ENCODE measurements around the gene MAP2K4. TPM values are rescaled to one million over a fixed set of nuclear protein-coding genes. Genes with fewer than 3 reads are reported as not detected.

The MAP2K4 gene
- total RNA-seq, 2 donors from 2014 or later = 16.7 to 38.7 TPM

GRCh38 chr17:12035673-12036072, 15.0 kb downstream of the MAP2K4 start:
- H3K4me1 ChIP-seq (ENCODE audit: control insufficient read depth in 1 of 2, low read depth in 2 of 2) = peaks cover 7 to 20% of the 10 kb centered on the region in 2 donors
- no peak overlapping the region for H3K27ac ChIP-seq
- TF ChIP-seq CTCF (IDR thresholded peaks at IDR 0.05) = no peak
- H3K4me3 ChIP-seq = no peak overlapping the region
- H3K36me3 ChIP-seq = peaks cover 5% of the 10 kb centered on the region
- DNase-seq (ENCODE audit: low spot score) = no peak
- no peak for ATAC-seq (ENCODE audit: insufficient number of reproducible peaks, low FRiP score, low read depth)
- no peaks in the 10 kb centered on the region for H3K9me3 ChIP-seq
- no peaks in the 10 kb centered on the region for H3K27me3 ChIP-seq (replicated peaks; ENCODE audit: insufficient read depth)

DNA sequence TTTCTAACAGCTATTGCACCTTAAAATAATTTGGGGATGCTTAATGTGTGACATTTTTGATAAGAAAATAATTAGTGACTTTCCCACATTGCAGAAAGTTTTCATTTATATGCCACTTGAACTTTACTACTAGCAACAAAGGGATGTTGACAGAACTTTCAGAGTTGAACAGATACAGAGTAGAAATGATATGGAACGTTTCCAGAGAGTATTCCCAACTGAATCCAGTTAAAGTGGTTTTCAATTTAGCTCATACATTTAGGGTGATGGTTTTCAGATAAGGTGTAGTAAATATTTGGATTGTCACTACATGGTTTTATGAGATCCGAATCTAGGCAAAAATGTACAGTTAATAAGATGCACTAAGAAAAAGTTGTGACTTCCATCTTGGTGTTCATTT, 17.3 kb downstream of the MAP2K4 start:
- H3K9me3 ChIP-seq = no peaks in the 10 kb centered on the region
- no peak for TF ChIP-seq CTCF (IDR thresholded peaks at IDR 0.05)
- H3K27ac ChIP-seq = no peak overlapping the region
- H3K4me1 ChIP-seq (ENCODE audit: control insufficient read depth in 1 of 2, low read depth in 2 of 2) = peaks cover 0 to 20% of the 10 kb centered on the region in 2 donors
- DNase-seq (ENCODE audit: low spot score) (no peak), ATAC-seq (ENCODE audit: insufficient number of reproducible peaks, low FRiP score, low read depth) (no peak)
- peaks cover 5% of the 10 kb centered on the region for H3K36me3 ChIP-seq
- no peak overlapping the region for H3K4me3 ChIP-seq
- no peaks in the 10 kb centered on the region for H3K27me3 ChIP-seq (replicated peaks; ENCODE audit: insufficient read depth)

- Histone ChIP-seq H3K27ac (no peak overlapping the region), H3K9me3 (no peaks in the 10 kb centered on the region), H3K27me3 (replicated peaks; ENCODE audit: insufficient read depth) (no peaks in the 10 kb centered on the region), H3K4me1 (ENCODE audit: control insufficient read depth in 1 of 2, low read depth in 2 of 2) (peaks cover 0 to 27% of the 10 kb centered on the region in 2 donors), H3K36me3 (no peaks in the 10 kb centered on the region), H3K4me3 (no peak overlapping the region)
- ATAC-seq (ENCODE audit: insufficient number of reproducible peaks, low FRiP score, low read depth) = no peak
- TF ChIP-seq CTCF (IDR thresholded peaks at IDR 0.05) = no peak
- DNase-seq (ENCODE audit: low spot score) = no peak
Measured at GRCh38 chr17:12040478-12040877, 19.8 kb downstream of the MAP2K4 start.

DNA sequence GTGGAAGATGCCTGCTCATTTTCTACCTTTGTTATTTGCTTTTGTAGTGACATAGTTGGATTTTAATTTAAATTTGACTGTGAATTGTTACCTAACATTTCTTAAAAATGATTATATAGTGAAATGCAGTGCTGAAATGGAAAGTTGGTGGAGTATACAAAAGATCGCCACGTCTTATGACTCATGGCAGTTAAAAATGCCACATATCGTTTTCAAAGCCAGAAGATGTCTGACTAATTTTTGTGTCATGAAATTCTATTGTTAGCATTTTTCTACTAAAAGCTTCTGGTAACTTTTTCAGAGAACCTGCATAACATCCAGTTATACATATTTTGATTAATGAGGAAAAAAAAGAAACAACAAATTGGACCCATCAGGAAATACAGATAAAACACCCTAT, 20.6 kb downstream of the MAP2K4 start:
- ATAC-seq (ENCODE audit: insufficient number of reproducible peaks, low FRiP score, low read depth) = no peak
- DNase-seq (ENCODE audit: low spot score) = no peak
- H3K4me1 ChIP-seq (ENCODE audit: control insufficient read depth in 1 of 2, low read depth in 2 of 2) = peaks cover under 1 to 29% of the 10 kb centered on the region in 2 donors
- H3K9me3 ChIP-seq = no peaks in the 10 kb centered on the region
- no peak overlapping the region for H3K4me3 ChIP-seq
- no peak for TF ChIP-seq CTCF (IDR thresholded peaks at IDR 0.05)
- H3K27me3 ChIP-seq (replicated peaks; ENCODE audit: insufficient read depth) = no peaks in the 10 kb centered on the region
- H3K27ac ChIP-seq = no peak overlapping the region
- H3K36me3 ChIP-seq = no peaks in the 10 kb centered on the region

GRCh38 chr17:12043702-12044101, 23.0 kb downstream of the MAP2K4 start:
- DNase-seq (ENCODE audit: low spot score) (no peak), ATAC-seq (ENCODE audit: insufficient number of reproducible peaks, low FRiP score, low read depth) (no peak)
- no peaks in the 10 kb centered on the region for H3K36me3 ChIP-seq
- H3K27ac ChIP-seq = no peak overlapping the region
- H3K4me3 ChIP-seq = no peak overlapping the region
- H3K4me1 ChIP-seq (ENCODE audit: control insufficient read depth in 1 of 2, low read depth in 2 of 2) = peaks cover 7 to 43% of the 10 kb centered on the region in 2 donors
- no peaks in the 10 kb centered on the region for H3K27me3 ChIP-seq (replicated peaks; ENCODE audit: insufficient read depth)
- no peaks in the 10 kb centered on the region for H3K9me3 ChIP-seq
- TF ChIP-seq CTCF (IDR thresholded peaks at IDR 0.05) = no peak
